HG03159 (cell line): ENCODE measurements around the gene RASL12.
"Not testable (repeated sequence)": the region's sequence is repeated elsewhere in the genome, so short reads cannot be mapped to it uniquely, and the experiment has no call there.

Experiments used
- ATAC-seq: cut with Tn5 transposase; IDR thresholded peaks from one replicate; pipeline ENCODE4 v1.9.1; 2021; ENCODE audit warnings: mild to moderate bottlenecking, moderate library complexity; ENCODE audit not compliant: unreplicated experiment

Gene RASL12

DNA sequence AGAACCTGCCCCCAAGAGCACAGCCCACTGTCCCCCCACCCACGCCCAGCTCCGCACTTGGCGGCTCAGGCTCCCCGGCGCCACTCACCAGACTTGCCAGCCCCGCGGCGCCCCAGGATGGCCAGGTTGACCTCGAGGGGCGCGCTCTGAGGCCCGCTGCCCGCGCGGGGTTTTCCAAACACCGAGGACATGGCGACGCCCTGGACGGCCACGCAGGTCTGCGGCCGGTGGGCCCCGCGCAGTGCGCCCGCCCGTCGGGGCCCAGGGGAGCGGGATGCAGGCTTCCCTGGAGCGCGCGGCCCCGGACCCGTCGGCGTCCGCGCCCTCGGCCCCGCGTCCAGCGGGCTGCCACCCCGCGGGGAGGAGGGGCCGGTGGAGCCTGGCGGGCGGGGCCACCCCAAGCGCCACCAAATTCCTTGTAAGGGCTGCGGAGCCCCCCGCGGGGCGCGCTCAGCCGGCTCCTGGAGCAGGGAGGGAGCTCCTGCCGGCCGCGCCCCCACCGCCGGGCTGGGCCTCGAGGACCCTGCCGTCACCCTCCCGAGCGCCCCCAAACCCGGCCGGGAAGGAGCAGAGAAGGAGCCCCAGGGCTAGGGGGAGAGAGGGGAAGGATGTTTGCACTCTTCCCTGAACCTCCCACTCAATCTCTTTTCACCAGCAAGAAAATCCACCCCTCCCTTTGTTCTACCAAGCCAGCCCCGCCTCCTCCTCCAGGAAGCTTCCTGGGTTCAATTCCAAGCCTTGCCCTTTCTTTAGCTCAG is at the start of gene RASL12:
Gene RASL12 (minus strand): TSS at position 347 of the 758 bp plus-strand sequence. CDS start 156 bp downstream, at position 191.
- ATAC-seq: no peak

GRCh38 chr15:65115542-65115941 is 47.8 kb upstream of the RASL12 start:
- ATAC-seq: no peak

DNA sequence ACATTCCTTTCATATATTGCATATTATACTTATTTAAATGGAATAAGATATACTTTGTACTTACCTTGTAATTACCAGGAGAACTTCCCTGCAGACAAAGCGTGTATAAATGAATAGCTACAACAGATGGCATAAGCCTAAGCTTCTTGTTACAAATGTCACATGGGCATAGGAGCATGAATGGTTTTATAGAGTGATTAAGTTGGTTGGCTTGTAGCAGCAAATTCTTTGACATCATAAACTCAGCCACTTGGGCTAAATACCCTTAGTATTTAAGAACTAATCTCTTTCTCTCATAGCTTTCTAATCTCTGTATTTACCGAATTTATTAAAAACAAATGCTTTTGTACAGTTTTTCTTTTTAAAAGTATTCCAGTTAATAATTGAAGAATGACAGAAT is 47.3 kb upstream of the RASL12 start, which contains the start of gene UBAP1L:
Gene UBAP1L (minus strand): TSS at position 115 of the 400 bp plus-strand sequence. CDS start 8,985 bp downstream, outside the sequence.
- ATAC-seq: no peak

GRCh38 chr15:65110676-65111292 is 43.0 kb upstream of the RASL12 start:
- no peak for ATAC-seq

DNA sequence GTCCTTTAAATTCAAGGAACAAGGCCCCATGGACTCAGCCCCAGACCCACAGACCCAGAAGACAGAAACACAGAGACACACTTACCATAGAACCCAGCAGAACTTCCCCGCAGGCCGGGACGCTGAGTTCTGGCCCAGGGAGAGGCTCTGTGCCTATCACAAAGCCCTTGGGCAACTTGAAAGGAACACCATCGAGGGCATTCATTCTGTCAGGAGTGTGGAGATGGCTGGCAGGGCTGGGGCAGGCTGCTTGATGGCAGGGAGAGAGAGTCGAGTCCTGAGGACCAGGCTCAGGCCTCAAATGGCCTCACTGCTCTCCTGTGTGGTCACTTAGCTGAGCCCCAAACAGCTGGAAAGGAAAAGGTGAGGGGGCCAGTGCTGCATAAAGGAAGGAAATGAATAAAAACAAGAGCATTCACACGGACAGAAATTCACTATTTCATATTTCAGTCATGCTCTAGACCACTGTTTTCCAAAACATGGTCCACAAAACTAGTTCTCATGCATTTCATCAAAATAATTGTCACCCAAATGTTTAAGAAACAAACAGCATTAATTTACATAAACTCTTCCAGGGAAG is 38.3 kb upstream of the RASL12 start:
- ATAC-seq: no peak

DNA sequence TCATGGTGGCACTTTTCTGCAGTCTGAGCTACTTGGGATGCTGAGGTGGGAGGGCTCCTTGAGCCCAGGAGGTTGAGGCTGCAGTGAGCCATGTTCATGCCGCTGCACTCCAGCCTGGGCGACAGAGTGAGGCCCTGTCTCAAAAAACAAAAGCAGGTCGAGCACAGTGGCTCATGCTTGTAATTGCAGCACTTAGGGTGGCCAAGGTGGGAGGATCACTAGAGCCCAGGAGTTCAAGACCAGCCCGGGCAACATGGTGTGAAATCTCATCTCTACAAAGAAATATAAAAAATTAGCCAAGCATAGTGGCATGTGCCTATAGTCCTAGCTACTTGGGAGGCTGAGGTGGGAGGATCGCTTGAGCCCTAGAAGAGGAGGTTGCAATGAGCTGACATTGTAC is 37.2 kb upstream of the RASL12 start:
- ATAC-seq: no peak

- ATAC-seq: no peak
Measured at GRCh38 chr15:65102912-65103311, 35.1 kb upstream of the RASL12 start.

DNA sequence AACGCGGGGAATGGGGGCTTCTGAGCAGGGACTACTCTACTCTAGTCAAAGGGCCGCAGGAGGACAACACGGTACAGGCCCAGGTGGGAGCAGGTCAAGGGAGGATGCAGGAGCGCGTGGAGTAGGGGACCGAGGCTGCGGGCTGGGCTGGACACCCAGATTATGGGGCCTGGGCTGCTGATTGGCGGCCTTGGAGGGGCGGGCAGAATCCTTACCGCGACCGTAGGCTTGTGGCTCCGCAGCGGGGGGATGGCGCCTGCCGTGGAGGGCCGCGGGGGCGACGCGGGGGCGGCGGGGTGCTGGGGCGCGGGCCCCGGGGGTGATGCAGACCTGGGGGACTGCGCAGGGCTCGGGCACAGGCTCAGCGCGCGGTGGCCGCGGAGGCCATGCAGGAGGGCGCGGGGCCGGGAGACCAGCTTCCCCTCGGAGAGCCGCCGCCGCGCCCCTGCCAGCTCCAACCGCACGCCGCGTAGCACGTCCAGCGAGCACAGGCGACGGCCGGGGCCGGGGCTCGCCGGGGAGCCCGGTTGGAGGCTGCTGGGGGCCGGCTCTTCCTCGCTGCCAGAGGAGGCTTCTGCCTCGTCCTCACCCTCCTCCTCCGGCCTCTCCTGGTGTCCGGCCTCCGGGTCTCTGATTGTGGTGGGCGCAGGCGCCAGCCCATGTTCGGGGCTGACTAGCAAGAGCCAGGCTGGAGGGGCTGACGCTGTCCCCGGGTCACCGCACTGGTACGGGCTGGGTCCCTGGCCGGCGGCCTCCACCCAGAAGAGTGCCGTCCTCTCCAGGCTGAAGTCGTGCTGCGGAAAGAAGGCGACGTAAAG is 34.3 kb upstream of the RASL12 start:
- no peak for ATAC-seq

DNA sequence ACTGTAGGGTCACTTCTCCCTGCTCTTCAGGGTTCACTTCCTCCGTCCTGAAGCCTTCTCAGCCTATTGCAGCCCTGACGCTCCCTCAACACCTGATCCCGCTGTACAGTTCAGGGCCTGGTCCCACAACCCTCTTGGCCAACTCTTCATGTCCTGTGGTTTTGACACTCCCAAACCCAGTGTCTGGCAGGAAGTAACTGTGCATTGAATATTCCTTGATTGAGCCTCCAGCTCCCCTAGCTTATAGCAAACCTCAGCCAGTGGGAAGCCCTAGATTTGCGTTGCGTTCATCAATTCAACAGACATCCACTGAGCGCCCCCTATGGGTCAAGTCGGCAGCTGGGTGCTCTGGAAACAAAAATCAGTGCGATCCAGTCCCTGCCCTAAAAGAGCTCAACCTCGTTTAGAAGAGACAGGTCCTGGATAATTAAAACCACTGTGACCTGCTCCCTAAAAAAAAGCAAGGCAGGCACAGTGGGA is 33.7 kb upstream of the RASL12 start:
- ATAC-seq: no peak

DNA sequence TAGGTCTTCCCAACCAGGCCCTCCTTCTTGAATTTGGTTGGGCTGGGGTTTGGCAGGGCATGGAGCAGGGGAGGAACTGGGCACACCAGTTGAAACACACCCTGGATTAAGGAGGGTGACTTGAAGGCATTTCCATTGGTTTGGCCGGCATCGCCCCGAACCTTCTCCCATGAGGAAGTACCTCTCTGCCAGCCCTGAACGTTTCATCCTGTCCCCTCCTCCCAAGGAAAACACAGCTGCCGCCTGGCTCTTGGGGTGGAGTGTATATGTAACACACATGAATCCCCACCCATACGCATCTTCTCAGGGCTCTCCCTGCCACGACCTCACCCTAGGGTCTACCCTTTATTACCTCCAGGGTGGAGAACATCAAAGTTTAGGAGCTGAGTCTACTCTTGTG is 32.7 kb upstream of the RASL12 start:
- ATAC-seq: no peak

DNA sequence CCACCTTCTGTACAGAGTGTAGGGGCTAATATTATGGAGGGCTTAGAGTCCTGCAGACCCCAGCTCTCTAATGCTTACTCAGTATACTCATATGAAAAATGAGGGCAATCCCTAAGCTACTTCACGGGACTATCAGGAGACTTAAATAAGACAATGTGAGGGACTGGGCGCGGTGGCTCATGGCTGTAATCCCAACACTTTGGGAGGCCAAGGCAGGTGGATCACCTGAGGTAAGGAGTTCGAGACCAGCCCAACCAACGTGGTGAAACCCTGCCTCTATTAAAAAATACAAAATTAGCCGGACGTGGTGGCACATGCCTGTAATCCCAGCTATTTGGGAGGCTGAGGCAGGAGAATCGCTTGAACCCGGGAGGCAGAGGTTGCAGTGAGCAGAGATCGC is 32.0 kb upstream of the RASL12 start:
- not testable (repeated sequence) for ATAC-seq

DNA sequence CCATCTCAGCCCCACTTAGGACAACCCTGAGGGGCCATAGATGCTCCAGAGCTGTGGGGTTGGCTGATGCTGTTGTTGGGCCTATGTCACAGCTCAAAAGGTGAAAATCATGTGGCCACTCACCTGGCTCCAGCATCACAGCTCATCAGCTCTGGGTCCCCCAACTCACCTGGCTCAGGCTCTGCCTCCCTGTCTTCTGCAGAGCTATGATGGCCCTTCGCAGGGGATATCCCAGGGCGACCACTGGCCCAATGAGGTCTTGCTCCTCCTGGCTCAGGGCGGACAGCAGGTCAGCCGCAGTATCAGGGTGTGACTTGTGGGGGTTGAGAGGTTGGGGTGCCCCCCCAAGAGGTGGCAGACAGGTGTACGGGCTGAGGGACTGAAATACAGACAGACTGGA is 31.5 kb upstream of the RASL12 start:
- ATAC-seq: no peak

DNA sequence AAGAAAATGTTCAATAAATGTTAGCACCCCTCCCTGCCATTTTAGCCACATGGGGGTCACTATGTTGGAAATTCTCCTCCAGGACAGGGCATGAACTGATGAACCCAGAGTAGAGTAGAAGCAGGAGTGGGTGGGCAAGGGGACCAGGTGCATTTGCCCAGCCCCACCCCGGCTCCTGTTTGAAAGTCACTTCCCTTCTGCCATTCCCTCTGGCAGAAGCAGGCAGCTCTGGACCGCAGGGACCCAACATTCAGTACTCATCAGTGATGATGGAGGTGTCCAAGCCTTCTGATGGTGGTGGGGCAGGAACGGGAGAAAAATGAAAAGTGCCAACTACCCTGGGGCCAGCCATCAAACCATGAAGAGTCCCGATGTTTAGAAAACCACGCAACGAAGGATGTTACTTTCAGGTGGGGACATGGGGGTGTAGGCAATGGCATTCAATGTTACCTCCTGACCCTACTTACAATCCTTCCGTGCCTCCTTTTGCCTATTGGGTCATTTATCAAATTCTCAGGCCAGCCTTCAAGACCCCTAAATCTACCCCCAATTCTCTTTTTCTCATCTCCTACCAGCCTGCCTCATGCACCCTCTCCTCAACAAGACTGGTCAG is 30.0 kb upstream of the RASL12 start:
- ATAC-seq: no peak

GRCh38 chr15:65096481-65097385 is 28.9 kb upstream of the RASL12 start:
- ATAC-seq: no peak

GRCh38 chr15:65095747-65096104 is 27.9 kb upstream of the RASL12 start:
- ATAC-seq: no peak

DNA sequence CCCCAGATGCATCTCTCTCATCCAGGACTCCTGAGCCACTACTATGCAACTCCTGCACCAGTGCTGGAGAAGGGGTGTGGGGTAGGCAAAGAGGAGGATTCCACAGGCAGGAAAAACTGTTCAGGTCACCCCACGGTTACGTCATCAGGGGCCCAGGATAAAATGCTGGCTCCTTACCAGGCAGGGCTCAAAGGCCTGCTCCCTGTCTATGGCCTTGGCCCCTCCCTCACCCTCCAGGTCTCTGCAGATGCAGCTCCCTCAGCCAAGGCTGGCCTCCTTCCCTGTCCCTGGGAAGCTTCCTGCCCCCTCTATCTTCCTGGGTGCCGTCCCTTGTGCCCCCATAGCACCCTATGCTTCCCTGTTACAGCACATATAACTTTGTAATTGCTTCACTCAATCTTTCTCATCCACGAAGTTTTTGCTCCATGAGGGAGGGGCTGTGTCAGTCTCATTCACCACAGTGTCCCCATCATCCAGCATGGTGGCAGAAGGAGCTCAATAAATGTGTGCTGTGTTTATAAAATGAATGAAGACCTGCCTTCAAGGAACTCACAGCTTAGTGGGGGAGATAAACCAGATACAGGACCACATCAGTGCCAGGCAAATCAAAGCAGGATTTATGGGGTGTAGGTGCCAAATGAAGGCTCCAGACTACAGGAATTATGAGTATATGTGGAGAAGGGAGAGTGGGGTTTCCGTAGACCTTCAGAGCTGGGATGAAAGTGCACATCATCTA is 27.4 kb upstream of the RASL12 start:
- ATAC-seq: no peak

- no peak for ATAC-seq
Measured at GRCh38 chr15:65094294-65094995, 26.7 kb upstream of the RASL12 start.

GRCh38 chr15:65093793-65094170 is 26.0 kb upstream of the RASL12 start:
- not testable (repeated sequence) for ATAC-seq
